Endothelial cell (in vitro differentiated cells): ENCODE measurements around the gene MFSD6L. TPM values are rescaled to one million over a fixed set of nuclear protein-coding genes. Genes with fewer than 3 reads are reported as not detected.
"Not testable (repeated sequence)": the region's sequence is repeated elsewhere in the genome, so short reads cannot be mapped to it uniquely, and the experiment has no call there.

Source experiments
- DNase-seq: peaks from one replicate; pipeline ENCODE4 v3.0.0; 2021; ENCODE audit warnings: low spot score
- H3K27ac Mint-ChIP-seq: one replicate; pipeline ENCODE4 v1.8.0; 2021; ENCODE audit warnings: mixed read lengths, inconsistent platforms; ENCODE audit not compliant: unreplicated experiment
- H3K27me3 Mint-ChIP-seq: one replicate; pipeline ENCODE4 v1.8.0; 2021; ENCODE audit warnings: mild to moderate bottlenecking, moderate library complexity, mixed read lengths, inconsistent platforms; ENCODE audit not compliant: unreplicated experiment
- H3K36me3 Mint-ChIP-seq: one replicate; pipeline ENCODE4 v1.8.0; 2021; ENCODE audit warnings: mild to moderate bottlenecking, low read depth, mixed read lengths, inconsistent platforms; ENCODE audit not compliant: unreplicated experiment
- H3K4me1 Mint-ChIP-seq: one replicate; pipeline ENCODE4 v1.8.0; 2021; ENCODE audit warnings: mild to moderate bottlenecking, mixed read lengths, inconsistent platforms; ENCODE audit not compliant: unreplicated experiment
- H3K4me3 Mint-ChIP-seq: one replicate; pipeline ENCODE4 v1.8.0; 2021; ENCODE audit warnings: mild to moderate bottlenecking, mixed read lengths, inconsistent platforms; ENCODE audit not compliant: unreplicated experiment
- H3K9me3 Mint-ChIP-seq: one replicate; pipeline ENCODE4 v1.8.0; 2021; ENCODE audit warnings: mixed read lengths, inconsistent platforms; ENCODE audit not compliant: unreplicated experiment
- total RNA-seq: library from RNA; stranded (reverse); fragmentation: NEBNext Ultra II Directional; extraction: Animal tissue kit (Norgen Biotek cat#: 25700); gene quantifications from one replicate; pipeline ENCODE4 v1.2.1, GENCODE V29; 2021; ENCODE audit not compliant: unreplicated experiment
- TF ChIP-seq, protein P1 (sequence below): fragments of 200-600 bp; sonication (generic); IDR thresholded peaks from one replicate; pipeline ENCODE4 v1.5.0; 2021; ENCODE audit warnings: antibody characterized with exemption; ENCODE audit not compliant: unreplicated experiment

Gene MFSD6L
- total RNA-seq, 1 donor from 2014 or later = not detected

DNA sequence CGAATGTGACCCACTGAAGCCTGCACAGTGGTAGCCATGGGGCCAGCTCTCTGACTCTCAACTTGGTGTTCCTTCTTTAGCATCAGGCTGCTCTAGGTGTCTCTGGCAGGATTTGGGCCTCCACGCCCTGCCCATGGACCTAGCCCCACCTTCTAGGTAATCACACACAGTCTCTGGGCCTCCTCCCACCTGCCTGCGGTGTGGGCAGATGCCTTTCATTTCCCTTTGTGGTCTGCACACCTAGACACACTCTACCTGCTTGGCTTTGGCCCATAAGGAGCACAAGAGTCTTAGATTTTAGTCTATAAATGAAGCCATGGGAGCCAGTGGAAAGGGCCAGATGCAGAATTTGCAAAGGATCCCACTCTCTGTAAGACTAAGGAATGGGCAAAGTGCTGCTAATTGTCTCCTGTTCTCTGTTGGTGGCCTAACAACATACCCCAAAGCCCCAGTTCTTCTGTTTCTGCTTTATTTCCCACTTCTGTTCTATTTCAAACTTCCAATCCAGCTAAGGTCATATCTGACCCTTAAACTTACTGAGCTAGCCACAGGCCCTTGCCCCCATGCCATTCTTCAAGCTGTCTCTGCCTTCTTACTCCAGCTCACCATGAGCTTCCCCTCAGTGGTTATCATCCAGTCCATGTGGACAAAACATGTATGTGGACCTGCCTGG is 7.2 kb upstream of the MFSD6L start:
- no peaks in the 10 kb centered on the region for H3K4me1 Mint-ChIP-seq
- no peak for DNase-seq
- no peaks in the 10 kb centered on the region for H3K36me3 Mint-ChIP-seq
- H3K27ac Mint-ChIP-seq = no peak overlapping the region
- peaks cover 4% of the 10 kb centered on the region for H3K27me3 Mint-ChIP-seq
- TF ChIP-seq, protein P1, sequence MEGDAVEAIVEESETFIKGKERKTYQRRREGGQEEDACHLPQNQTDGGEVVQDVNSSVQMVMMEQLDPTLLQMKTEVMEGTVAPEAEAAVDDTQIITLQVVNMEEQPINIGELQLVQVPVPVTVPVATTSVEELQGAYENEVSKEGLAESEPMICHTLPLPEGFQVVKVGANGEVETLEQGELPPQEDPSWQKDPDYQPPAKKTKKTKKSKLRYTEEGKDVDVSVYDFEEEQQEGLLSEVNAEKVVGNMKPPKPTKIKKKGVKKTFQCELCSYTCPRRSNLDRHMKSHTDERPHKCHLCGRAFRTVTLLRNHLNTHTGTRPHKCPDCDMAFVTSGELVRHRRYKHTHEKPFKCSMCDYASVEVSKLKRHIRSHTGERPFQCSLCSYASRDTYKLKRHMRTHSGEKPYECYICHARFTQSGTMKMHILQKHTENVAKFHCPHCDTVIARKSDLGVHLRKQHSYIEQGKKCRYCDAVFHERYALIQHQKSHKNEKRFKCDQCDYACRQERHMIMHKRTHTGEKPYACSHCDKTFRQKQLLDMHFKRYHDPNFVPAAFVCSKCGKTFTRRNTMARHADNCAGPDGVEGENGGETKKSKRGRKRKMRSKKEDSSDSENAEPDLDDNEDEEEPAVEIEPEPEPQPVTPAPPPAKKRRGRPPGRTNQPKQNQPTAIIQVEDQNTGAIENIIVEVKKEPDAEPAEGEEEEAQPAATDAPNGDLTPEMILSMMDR = no peak
- H3K9me3 Mint-ChIP-seq = no peaks in the 10 kb centered on the region
- no peak overlapping the region for H3K4me3 Mint-ChIP-seq

DNA sequence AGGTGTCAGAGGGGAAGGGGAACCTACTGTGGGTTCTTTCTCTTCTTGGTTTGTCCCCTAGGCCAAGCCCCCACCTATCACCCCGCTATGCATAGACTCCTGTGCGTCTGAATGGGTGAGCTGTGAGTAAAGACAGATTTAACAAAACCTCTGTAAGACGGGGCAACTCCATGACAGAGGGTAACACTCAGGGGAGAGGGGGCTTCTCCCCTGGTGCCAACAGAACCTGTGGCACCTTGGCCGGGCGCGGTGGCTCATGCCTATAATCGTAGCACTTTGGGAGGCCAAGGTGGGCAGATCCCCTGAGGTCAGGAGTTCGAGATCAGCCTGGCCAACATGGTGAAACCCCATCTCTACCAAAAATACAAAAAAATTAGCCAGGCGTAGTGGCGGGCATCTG is 6.2 kb upstream of the MFSD6L start:
- H3K27me3 Mint-ChIP-seq, H3K9me3 Mint-ChIP-seq, H3K4me1 Mint-ChIP-seq, H3K36me3 Mint-ChIP-seq, H3K27ac Mint-ChIP-seq, H3K4me3 Mint-ChIP-seq, DNase-seq: not testable (repeated sequence)

DNA sequence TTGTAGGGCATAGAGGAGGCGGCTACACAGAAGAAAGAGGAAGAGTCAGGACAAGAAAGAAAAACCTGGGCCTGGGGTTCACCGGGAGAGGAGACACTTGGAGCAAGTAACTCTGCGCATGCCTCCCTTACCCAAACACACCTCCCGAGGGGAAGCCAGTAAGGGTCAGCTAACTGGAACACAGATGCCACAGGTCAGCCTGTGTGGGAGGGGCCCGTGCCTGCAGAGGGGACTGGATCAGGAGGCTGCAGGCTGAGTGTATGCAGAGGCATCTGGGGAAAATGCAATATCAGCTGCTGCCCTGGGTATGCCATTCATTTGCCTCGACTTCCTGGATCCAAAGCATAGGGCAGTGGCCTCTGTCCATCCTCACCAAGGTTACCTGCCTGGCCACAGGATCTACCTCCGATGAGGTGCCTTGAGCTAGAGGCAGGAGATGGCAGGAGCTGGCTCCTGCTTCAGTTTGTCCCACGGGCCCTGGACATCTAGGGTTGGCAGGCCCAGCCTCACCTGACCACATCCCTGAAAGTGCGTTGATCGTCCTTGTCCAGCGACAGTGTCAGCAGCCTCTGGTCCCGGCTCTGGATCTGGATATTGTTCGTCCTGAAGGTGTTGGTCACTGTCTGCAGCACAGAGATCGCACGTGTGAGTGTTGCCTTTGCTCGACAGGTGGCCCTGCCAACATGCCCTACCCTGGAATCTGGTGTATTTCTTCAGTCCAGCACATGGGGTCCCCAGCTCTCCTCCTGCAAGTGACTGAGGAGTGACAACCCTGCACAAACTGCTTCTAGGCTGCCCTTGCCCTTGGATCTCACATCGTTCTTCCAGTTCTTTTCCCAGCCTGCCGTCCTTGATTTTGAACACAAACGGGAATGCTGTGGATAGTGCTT is 4.6 kb upstream of the MFSD6L start:
- DNase-seq = no peak
- Mint-ChIP-seq H3K4me3 (no peak overlapping the region), H3K36me3 (no peaks in the 10 kb centered on the region), H3K27me3 (peaks cover 9% of the 10 kb centered on the region), H3K4me1 (no peaks in the 10 kb centered on the region), H3K27ac (no peak overlapping the region), H3K9me3 (no peaks in the 10 kb centered on the region)
- TF ChIP-seq, protein P1 = no peak

DNA sequence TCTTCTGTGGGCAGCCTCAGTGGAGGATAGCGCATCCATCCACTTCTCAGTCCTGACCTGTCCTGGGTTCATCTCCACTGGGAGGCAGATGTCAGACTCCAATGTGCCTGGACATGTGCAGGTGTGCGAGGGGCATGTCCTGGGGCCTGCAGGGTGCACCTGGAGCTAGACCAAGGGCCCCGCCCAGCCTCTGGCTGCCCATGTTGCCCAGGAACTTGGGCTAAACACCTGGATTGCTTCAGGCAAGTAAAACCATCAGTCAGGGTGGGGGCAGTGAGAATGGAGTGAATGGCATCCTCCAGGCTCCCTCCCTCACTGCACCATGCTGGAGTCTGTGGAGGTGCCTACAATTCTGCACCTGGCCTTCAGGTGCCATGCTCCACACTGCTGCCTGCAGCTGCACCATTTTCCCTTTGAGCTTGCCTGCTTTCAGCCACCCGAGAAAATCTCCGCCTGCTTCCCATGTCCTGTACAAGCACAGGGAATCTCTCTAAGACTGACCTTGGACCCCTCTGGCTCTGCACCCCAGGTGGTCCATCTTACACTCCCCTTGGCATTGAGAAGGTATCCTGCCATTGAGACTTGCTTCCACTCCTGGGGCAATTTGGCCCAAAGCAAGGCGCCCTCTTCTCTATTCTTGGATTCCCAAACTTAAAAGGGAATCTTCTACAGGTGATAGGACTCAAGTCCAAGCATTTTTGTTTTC is 2.1 kb upstream of the MFSD6L start:
- no peak for DNase-seq
- H3K36me3 Mint-ChIP-seq = no peaks in the 10 kb centered on the region
- H3K4me1 Mint-ChIP-seq = peaks cover 2% of the 10 kb centered on the region
- H3K27me3 Mint-ChIP-seq = peaks cover 10% of the 10 kb centered on the region
- H3K4me3 Mint-ChIP-seq = no peak overlapping the region
- TF ChIP-seq, protein P1 = no peak
- no peak overlapping the region for H3K27ac Mint-ChIP-seq
- H3K9me3 Mint-ChIP-seq = no peaks in the 10 kb centered on the region

DNA sequence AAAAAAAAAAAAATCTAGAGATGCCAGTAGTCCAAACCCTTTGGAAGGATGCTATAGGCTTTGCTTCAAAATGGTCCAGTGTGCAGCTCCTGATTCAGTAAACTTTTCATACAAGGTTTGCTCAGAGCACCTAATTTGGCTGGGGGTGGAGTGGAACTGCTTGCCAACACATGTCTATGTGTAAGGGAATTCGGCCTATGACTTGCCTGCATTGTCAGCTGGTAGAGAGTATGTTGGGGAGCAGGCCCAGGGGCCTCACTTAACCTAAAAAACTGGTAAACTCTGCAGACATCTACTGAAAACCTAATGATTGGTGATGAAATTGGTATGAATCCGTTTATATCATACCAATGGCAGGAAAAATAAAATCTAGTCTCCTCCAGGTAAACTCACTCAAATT is 1.5 kb upstream of the MFSD6L start:
- no peaks in the 10 kb centered on the region for H3K36me3 Mint-ChIP-seq
- no peak overlapping the region for H3K27ac Mint-ChIP-seq
- H3K27me3 Mint-ChIP-seq = peaks cover 10% of the 10 kb centered on the region
- no peak for DNase-seq
- H3K4me1 Mint-ChIP-seq = peaks cover 2% of the 10 kb centered on the region
- TF ChIP-seq, protein P1 = no peak
- H3K9me3 Mint-ChIP-seq = no peaks in the 10 kb centered on the region
- no peak overlapping the region for H3K4me3 Mint-ChIP-seq
